D721Med (cell line): ENCODE results near the gene UMAD1.

ENCODE experiments used
- DNase-seq: peaks from one replicate; pipeline ENCODE4 v3.0.0; 2011; ENCODE audit warnings: low spot score; ENCODE audit not compliant: insufficient read length
- FAIRE-seq: peaks from 2 replicates; lab custom pipeline; 2011; peaks lifted over from hg19 to GRCh38; lab: Jason Lieb, UNC
- TF ChIP-seq, protein P1 (sequence below): IDR thresholded peaks from 2 replicates; pipeline ENCODE4 v1.5.1; 2012; ENCODE audit warnings: mild to moderate bottlenecking, control low read depth; ENCODE audit not compliant: insufficient read depth; ENCODE audit errors: missing control alignments

UMAD1 gene

DNA sequence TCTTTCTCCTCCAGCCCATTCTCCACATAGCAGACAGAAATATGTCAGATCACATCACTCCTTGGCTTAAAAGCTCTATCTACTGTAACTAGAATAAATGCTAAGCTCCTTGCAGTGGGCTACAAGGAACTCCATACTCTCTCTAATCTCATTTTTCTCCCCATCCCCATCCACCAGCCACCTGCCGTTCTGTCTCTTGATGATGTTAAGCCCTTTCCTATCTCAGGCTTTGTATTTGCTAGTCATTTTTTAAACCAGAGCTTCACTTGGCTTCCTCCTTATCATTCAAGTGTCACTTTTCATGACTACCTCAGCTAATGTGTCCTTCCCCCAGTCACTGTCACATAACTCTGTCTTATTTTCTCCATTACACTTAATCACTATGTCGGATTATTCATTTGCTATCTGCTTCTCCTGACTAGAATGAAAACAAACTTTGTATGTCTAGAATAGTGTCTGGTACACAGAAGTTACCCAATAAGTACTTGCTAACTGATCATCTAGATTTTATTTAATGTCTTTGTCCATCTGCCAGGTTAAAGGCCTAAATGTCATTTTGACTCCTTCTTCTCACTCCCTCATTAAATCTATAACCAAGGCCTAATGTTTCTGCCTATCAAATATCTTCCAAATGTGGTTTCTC lies 165.1 kb downstream of the UMAD1 start:
- TF ChIP-seq, protein P1, sequence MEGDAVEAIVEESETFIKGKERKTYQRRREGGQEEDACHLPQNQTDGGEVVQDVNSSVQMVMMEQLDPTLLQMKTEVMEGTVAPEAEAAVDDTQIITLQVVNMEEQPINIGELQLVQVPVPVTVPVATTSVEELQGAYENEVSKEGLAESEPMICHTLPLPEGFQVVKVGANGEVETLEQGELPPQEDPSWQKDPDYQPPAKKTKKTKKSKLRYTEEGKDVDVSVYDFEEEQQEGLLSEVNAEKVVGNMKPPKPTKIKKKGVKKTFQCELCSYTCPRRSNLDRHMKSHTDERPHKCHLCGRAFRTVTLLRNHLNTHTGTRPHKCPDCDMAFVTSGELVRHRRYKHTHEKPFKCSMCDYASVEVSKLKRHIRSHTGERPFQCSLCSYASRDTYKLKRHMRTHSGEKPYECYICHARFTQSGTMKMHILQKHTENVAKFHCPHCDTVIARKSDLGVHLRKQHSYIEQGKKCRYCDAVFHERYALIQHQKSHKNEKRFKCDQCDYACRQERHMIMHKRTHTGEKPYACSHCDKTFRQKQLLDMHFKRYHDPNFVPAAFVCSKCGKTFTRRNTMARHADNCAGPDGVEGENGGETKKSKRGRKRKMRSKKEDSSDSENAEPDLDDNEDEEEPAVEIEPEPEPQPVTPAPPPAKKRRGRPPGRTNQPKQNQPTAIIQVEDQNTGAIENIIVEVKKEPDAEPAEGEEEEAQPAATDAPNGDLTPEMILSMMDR, result no peak
- FAIRE-seq (peak; percentile 93), DNase-seq (no peak)

DNA sequence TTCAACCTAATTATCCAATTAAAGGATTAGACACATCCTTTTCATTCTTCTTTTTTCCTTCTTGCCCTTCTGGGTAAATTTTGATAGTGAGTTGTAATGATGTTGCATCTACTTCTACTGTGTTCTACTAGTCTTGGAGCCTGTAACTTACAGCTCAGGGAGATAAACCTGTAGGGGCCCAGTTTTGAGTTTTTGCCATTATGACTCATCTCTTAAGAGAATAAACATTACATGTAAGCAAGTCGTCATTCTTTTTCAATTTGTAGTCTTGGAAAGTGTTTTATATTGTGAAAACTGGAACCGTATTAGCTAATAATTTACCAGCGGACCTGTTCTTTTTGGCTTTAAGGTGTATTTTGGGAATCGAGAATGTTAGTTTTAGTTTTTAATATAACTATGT lies 167.6 kb downstream of the UMAD1 start:
- FAIRE-seq (peak; percentile 72), DNase-seq (no peak)
- TF ChIP-seq, protein P1, result no peak

DNA sequence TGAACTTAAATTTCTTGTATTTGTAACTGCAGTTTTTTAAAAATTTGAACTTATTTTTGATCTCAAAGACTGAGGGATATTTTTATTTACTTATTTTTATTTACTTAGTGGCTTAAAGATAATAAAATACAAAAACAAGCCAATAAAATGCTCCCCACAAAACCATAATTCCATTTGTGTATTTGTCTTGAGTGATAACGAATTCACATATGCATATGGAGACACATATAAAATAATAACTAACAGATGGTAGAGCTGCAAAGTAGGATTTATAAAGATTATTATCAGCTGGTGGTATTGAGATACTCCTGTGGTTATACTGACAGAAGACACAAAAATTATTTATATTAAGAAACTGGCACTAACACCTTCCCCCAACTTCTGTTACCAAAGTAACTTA lies 168.1 kb downstream of the UMAD1 start:
- TF ChIP-seq, protein P1, result no peak
- FAIRE-seq (peak; percentile 66), DNase-seq (no peak)

DNA sequence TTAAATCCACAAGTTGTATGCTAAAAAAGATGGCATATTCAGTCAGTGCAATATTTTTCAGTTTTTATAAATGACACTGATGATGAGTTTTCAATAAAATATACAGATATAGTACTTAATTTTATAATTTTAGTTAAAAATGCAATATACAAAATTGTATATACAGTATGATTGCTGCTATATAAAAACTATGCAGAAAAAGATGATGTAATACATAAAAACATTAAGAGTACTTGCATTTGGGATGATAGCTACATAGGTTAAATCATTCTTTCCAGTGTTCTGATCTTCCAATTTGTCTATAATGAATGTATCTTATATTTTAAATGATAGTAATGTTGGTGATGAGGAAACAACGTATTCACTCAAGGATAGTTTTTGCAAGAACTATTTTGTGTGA lies 169.8 kb downstream of the UMAD1 start:
- DNase-seq (no peak), FAIRE-seq (peak; percentile 38)
- TF ChIP-seq, protein P1, result no peak

DNA sequence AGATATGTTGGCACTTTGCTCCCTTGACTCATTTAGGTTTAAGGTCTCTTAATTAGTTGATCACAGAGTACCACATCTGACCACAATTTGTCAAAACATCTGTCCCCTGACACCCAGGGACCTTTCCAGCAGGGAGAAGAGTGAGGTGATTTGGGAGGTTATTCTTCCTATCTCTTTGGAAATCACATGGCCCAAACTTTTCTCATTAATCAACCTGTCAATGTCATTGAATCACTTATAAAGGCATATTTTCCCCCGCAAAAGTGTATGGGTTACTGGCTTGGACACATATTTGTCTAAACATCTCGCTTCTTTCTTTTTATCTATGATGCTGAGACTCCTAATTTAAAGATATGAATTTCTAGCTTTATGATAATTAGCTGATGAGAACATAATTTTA lies 170.3 kb downstream of the UMAD1 start:
- DNase-seq, result no peak
- TF ChIP-seq, protein P1, result no peak
- peak; percentile 66 for FAIRE-seq

DNA sequence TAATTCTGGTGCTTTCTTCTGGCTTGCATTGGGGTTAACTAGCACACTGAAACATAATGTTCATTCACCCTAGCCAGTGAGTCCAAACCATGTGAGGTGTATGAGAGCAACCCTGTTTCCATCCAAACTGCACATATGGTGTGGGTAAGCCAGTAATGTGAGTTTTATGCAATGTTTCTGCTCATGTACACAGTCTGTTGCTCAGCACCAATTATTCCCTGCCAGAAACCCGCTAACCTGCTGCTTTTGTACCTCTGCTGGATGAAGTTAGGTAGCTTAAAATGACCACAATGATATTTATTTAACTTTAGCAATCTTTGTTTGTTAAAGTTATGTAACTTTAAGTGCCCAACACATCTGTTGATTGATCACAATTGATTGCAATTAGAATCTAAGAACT lies 171.6 kb downstream of the UMAD1 start:
- DNase-seq (no peak), FAIRE-seq (peak; percentile 53)
- TF ChIP-seq, protein P1, result no peak

DNA sequence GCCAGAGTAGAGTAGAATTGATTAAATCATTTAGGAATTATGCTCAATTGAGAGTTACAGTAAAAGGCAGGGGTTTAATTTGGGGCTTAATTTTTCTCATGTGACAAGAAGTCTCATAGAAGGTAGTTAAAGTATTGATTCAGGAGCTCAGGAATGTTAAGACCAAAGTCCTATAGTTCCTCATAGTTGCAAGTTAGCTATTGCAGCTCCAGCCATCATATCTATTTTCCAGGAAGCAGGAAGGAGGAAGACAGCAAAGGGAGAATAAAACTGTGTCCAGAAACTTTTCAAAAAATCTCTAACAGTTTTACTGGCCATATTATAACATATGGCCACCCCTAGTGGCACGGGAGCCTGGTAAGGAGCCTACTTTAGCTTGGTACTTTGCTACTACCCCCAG lies 174.8 kb downstream of the UMAD1 start:
- TF ChIP-seq, protein P1, result no peak
- FAIRE-seq, result no peak
- DNase-seq, result no peak
